ENCODE measurements around the gene TTC39B.
"Not testable (repeated sequence)": the region's sequence is repeated elsewhere in the genome, so short reads cannot be mapped to it uniquely, and the experiment has no call there.

Gene TTC39B

GRCh38 chr9:15268317-15268716 lies 38.7 kb downstream of the TTC39B start:
- no peak for DNase-seq (ENCODE audit: low read depth in 2 of 2)

DNA sequence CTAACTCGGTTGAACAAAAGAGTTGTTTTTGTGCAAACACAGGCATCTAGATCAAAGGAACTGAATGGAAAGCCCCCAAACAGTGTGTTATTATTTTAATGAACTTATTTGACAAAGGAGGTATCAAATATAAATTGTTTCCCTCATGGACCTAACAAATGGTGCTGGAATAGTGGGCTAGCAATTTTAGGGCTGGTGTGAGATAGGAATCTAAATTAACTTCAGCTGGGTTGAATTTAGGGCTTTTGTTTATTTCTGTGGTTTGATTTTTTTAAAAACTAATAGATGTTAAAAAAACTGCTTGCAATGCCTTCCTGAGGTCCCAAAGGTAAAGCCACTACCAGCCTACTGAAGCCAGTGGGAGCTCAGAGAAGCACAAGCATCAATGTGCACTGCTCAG lies 42.1 kb downstream of the TTC39B start:
- no peak for DNase-seq (ENCODE audit: low read depth in 2 of 2)

DNA sequence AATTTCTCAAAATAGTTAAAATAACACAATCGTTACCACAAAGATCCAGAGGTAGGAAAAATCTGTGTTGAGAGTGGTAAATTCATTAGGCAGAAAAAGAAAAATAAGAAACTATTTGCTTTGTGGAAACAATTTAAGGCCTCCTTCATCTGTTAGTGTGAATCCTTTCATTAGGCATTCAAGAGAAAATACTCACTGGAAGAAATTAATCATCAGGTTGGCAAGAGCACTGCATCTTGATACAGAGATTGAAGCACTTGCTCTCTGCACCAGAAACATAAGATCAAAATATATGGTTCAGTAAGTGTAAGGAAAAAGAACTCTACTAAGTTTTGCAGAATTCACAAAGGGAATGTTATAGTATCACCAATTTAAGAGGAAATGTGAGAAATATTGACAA lies 44.4 kb downstream of the TTC39B start:
- DNase-seq (ENCODE audit: low read depth in 2 of 2) = no peak

DNA sequence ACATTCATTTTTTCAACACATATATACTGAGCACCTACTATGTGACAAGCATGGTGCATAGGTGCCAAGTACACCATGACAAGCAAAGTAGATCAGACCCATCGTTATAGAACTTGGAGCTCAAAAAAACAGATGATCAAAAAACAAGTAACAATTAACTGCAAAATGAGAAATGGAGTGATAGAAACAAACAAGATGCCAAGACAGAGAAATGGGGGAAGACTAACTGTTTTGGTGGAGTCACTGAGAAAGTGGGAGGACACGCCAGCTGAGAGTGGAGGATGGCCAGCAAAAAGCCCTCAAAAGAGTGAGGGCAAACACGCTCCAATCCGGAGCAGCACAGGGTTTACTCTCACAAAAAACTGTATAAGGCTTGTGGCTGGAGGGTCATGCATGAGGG lies 50.6 kb downstream of the TTC39B start:
- DNase-seq (ENCODE audit: low read depth in 2 of 2) = no peak

GRCh38 chr9:15253786-15254185 lies 53.2 kb downstream of the TTC39B start:
- DNase-seq (ENCODE audit: low read depth in 2 of 2) = no peak

DNA sequence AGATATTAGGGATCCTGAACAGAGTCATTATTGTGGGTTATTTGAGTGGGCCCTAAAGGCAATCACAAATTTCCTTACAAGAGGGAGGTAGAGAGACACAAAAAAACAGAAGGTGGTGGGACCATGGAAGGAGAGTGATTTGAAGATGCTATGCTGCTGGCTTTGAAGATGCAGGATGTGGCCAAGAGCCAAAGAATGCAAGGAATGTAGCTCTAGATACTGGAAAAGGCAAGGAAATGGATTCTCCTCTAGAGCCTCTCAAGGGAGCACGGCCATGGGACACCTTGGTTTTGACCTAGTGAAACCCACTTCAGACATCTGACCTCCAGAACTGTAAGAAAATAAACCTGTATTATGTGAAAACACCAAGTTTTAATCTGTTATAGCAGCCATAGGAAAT lies 53.8 kb downstream of the TTC39B start:
- no peak for DNase-seq (ENCODE audit: low read depth in 2 of 2)

- DNase-seq (ENCODE audit: low read depth in 2 of 2) = no peak
Observed at GRCh38 chr9:15249981-15250380, 57.0 kb downstream of the TTC39B start.

DNA sequence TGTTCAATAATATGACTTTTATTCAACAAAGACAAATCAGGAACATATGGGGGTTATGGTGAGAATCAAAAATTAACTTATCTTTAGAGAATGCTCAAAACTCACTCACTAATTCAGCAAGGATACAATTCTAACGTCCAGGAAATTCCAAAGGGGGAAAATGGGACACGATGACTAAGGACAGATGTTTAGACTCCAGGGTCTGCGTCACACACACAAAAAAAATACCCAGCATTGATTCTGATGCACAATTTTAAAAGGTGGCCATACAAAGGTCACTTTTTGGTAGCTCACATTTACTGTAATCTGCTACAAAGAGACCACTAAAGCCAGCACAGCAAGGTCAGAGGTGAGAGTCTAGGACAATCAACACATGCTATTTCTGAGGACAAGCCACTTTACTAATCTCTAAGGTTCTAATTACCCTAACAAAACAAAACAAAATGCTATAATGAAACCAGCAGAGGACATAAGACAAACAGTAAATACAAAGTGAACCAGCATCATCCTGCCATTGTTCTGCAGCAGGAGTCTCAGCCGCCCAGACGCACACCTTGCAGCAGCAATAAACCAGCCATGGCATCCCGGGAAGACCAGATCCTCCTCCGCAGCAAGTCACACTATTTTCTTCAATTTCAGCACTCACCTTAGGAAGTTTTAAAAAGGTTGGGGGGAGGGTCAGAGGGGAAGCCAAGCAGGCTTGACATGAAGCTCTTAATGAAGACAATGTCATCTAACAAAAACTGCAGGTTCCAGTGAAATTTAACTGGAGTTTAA lies 57.8 kb downstream of the TTC39B start:
- DNase-seq (ENCODE audit: low read depth in 2 of 2) = no peak

DNA sequence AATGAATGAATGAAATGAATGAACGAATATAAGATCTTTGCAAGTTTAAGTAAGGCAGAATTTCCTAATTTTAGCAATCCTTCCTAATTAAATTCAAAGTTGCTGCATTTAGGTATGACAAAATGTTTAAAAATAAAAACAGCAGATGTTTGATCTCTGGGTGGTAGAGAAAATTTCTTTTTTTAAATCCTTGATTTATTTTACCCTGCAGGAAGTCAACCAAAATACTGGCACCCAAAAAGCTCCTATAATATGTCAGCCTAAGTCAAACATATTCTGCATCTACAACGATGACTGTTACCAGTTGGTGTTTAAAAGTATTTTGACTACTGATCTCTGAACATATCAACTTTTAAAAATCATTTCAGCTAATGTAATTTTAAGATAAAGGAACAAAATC lies 58.4 kb downstream of the TTC39B start:
- no peak for DNase-seq (ENCODE audit: low read depth in 2 of 2)

GRCh38 chr9:15248081-15248480 lies 58.9 kb downstream of the TTC39B start:
- DNase-seq (ENCODE audit: low read depth in 2 of 2) = no peak

- DNase-seq (ENCODE audit: low read depth in 2 of 2) = no peak
Observed at GRCh38 chr9:15246708-15247107, 60.3 kb downstream of the TTC39B start.

DNA sequence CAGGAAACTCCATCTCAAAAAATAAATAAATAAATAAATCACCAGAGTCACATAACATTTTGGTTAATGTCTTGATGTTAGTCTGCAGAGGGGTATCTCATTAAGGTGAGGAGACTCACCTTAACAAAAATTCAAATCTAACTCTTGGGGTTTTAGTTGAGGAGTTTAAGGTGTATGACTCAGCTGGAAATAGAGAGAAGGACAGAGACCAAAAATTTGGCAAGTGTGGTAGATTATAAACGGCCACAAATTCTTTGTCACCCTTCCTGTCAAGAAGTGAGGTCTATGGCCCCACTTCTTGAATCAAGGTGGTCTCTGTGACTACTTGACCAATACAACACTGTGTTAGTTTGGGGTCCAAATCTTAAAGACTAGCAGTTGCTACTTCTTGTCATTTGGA lies 60.8 kb downstream of the TTC39B start:
- DNase-seq (ENCODE audit: low read depth in 2 of 2) = no peak

DNA sequence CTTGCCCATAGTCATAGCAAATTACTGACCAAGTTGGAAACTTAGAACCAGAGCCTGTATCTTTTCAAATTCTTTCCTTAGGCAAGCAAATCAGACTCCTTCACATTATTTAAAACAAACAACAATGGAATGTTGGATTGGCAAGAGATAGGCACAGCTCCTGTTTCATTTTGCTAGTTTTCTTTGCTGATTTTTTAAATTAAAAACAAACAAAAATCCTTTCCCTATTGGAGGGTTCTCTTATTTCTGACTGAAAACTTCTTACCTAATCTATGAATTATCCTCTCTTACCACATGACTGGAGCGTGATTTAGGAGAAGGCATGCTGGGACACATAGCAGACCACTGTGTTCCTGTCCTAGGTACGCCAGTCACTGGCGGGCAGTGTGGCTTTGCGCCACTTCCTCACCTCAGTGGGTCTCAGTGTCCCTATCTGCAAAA lies 63.0 kb downstream of the TTC39B start:
- DNase-seq (ENCODE audit: low read depth in 2 of 2) = no peak

GRCh38 chr9:15243081-15243480 lies 63.9 kb downstream of the TTC39B start:
- DNase-seq (ENCODE audit: low read depth in 2 of 2) = no peak

DNA sequence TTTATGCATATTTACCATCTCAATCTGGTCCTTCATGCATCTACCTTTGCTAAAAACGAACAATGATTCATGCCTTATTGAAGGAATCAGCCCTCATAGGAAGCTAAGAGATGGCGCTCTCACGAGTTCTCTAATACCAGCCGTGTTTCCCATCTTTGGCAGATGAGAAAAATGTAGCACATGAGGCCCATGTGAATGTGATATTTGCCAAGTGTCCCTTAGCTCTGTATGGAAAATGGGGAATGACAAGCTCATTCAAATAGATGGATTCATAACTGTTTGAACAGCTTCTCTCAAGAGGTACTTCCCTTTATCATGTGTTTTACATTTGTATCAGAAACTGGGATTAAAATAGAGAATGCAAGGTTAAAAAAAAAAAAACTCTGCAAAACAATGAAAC lies 66.1 kb downstream of the TTC39B start:
- no peak for DNase-seq (ENCODE audit: low read depth in 2 of 2)

- no peak for DNase-seq (ENCODE audit: low read depth in 2 of 2)
Observed at GRCh38 chr9:15239816-15240215, 67.2 kb downstream of the TTC39B start.

- no peak for DNase-seq (ENCODE audit: low read depth in 2 of 2)
Observed at GRCh38 chr9:15238646-15239045, 68.4 kb downstream of the TTC39B start.

- DNase-seq (ENCODE audit: low read depth in 2 of 2) = no peak
Observed at GRCh38 chr9:15235658-15236057, 71.4 kb downstream of the TTC39B start.

DNA sequence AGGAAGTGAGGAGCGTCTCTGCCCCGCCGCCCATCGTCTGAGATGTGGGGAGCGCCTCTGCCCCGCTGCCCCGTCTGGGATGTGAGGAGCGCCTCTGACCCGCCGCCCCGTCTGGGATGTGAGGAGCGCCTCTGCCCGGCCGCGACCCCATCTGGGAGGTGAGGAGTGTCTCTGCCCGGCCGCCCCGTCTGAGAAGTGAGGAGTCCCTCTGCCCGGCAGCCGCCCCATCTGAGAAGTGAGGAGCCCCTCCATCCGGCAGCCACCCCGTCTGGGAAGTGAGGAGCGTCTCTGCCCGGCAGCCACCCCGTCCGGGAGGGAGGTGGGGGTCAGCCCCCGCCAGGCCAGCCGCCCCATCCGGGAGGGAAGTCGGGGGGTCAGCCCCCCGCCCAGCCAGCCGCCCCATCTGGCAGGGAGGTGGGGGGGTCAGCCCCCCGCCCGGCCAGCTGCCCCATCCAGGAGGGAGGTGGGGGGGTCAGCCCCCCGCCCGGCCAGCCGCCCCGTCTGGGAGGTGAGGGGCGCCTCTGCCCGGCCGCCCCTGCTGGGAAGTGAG lies 73.0 kb downstream of the TTC39B start:
- DNase-seq (ENCODE audit: low read depth in 2 of 2) = not testable (repeated sequence)

- DNase-seq (ENCODE audit: low read depth in 2 of 2) = not testable (repeated sequence)
Observed at GRCh38 chr9:15232706-15233280, 74.2 kb downstream of the TTC39B start.

DNA sequence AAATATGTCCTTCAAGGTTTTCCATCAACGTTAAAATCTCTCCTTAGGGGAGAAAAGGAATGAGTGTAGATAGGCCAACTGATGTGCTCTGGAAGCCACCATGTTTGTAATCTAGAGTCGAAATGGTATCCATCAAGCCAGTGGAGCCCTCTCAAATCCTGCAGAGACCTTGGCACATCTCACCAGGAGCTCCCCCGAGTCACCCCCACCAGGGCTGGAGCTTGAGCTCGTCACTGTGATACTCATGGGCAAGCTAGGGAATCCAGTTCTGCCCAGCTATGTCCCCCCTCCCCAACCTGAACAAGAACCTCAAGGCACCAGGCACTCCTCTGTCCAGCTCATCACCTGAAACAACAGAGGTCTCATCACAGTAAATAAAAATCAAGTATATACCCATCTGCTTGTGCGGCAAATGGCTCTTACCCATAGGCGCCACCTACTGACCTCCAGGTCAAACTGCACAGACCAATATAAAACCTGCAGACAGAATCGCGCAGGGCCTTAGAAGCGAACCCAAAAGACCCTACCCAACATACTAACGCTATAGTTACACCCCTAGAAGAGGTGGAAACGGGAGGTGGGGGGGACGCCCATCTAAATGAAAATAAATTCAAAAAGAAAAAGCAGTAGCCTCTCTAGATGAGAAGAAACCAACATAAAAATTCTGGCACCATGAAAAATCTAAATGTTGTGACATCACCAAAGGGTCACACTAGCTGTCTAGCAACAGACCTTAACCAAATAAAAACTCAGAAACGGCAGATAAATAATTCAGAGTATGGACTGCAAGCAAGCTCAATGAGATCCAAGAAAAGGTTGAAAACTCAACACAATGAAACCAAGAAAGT lies 75.0 kb downstream of the TTC39B start:
- no peak for DNase-seq (ENCODE audit: low read depth in 2 of 2)

GRCh38 chr9:15229409-15229808 lies 77.6 kb downstream of the TTC39B start:
- DNase-seq (ENCODE audit: low read depth in 2 of 2) = no peak
